GM19239 (cell line): ENCODE measurements around the gene KCNJ16.
A peak's percentile ranks its signal among the peaks of the same experiment; 100 is the strongest.

Experiments used
- DNase-seq: peaks from one replicate; pipeline ENCODE4 v3.0.0; 2011; ENCODE audit warnings: low spot score; ENCODE audit not compliant: insufficient read length
- FAIRE-seq: peaks from 2 replicates; lab custom pipeline; 2011; peaks lifted over from hg19 to GRCh38; lab: Jason Lieb, UNC

The KCNJ16 gene

GRCh38 chr17:70168044-70168976, 93.3 kb downstream of the KCNJ16 start:
- DNase-seq (peak; percentile 6), FAIRE-seq (no peak)

GRCh38 chr17:70168977-70169708, 94.1 kb downstream of the KCNJ16 start, which contains the start of gene KCNJ2:
TSS of gene KCNJ2 (plus strand) at chr17:70169532. CDS start at chr17:70175040, 5,508 bp downstream.
- peak; percentile 67 for DNase-seq
- FAIRE-seq: no peak

GRCh38 chr17:70169709-70170597, 94.9 kb downstream of the KCNJ16 start:
- DNase-seq (no peak), FAIRE-seq (no peak)

GRCh38 chr17:70171159-70171558, 96.1 kb downstream of the KCNJ16 start:
- no peak for FAIRE-seq
- no peak for DNase-seq

- FAIRE-seq: no peak
Measured at GRCh38 chr17:70172449-70172848, 97.4 kb downstream of the KCNJ16 start.

GRCh38 chr17:70172923-70173322, 97.9 kb downstream of the KCNJ16 start:
- no peak for DNase-seq
- FAIRE-seq: no peak

More at GRCh38 chr17:70172449-70172848, 97.4 kb downstream of the KCNJ16 start:
- no peak for DNase-seq

- FAIRE-seq (no peak), DNase-seq (no peak)
Measured at GRCh38 chr17:70173681-70174080, 98.7 kb downstream of the KCNJ16 start.

- DNase-seq (no peak), FAIRE-seq (no peak)
Measured at GRCh38 chr17:70181376-70181775, 106.4 kb downstream of the KCNJ16 start.

GRCh38 chr17:70181866-70182265, 106.8 kb downstream of the KCNJ16 start:
- FAIRE-seq (no peak), DNase-seq (no peak)

- DNase-seq: no peak
- FAIRE-seq: no peak
Measured at GRCh38 chr17:70183508-70183907, 108.5 kb downstream of the KCNJ16 start.

- no peak for DNase-seq
Measured at GRCh38 chr17:70184207-70184606, 109.2 kb downstream of the KCNJ16 start.

GRCh38 chr17:70184770-70185169, 109.7 kb downstream of the KCNJ16 start:
- DNase-seq: no peak
- FAIRE-seq: no peak

More at GRCh38 chr17:70184207-70184606, 109.2 kb downstream of the KCNJ16 start:
- no peak for FAIRE-seq
